GM19395 (cell line): ENCODE measurements around the gene TKFC.
"Not testable (repeated sequence)": the region's sequence is repeated elsewhere in the genome, so short reads cannot be mapped to it uniquely, and the experiment has no call there.

Experiments used
- ATAC-seq: cut with Tn5 transposase; IDR thresholded peaks from one replicate; pipeline ENCODE4 v1.9.1; 2021; ENCODE audit warnings: mild to moderate bottlenecking, moderate library complexity; ENCODE audit not compliant: unreplicated experiment

Gene TKFC

DNA sequence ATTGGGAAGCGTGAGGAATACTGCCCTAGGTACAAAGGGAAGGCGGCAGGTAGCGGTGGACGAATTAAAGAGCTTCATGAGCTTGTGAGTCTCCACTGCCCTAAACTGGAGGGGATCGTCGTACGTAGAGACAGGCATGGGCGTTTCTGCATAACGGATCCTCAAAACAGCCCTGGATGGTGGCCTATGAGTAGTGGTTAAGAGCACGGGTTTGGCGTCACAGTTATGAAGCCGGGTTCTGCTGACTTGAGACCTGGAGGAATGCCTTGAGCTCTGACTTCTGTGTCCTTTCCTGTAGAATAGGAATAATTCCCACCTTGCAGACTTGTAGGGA, 29.5 kb downstream of the TKFC start:
- peak; percentile 5 for ATAC-seq

- ATAC-seq, result no peak
These were observed 31.1 kb downstream of the TKFC start for GRCh38 chr11:61364012-61364675.

GRCh38 chr11:61367406-61367805, 34.4 kb downstream of the TKFC start:
- no peak for ATAC-seq

GRCh38 chr11:61368646-61369045, 35.6 kb downstream of the TKFC start:
- no peak for ATAC-seq

- no peak for ATAC-seq
These were observed 36.6 kb downstream of the TKFC start for GRCh38 chr11:61369372-61370348.

DNA sequence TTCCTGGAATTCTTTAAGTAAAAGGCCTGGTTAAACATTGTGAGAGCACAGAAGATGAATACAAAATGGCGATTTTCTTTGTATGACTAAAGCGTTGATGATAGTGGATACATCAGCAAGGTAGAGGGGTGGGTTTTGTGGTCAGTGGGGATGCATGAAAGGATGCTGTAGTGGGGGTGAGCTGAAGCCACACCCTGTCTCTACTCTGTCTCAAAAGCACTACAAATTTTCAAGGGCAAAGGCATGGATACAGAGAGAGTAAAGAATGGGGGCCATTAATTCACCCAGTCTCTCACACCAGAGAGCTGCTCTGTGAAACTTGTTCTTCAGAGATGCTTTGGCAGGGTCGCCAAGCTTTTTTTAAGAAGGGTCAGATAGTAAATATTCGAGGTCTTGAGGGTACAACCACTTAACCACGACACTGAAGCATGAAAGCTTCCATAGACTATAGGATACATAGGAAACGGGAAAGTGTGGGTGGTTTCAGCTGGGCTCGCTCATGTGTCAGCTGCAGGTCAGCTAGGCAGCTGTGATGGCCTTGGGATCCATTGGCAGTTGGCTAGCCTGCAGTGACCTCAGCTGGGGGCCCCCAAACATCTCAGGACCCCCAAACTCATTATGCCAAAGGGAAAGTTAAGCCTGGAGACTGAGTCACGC, 37.4 kb downstream of the TKFC start:
- ATAC-seq, result no peak

DNA sequence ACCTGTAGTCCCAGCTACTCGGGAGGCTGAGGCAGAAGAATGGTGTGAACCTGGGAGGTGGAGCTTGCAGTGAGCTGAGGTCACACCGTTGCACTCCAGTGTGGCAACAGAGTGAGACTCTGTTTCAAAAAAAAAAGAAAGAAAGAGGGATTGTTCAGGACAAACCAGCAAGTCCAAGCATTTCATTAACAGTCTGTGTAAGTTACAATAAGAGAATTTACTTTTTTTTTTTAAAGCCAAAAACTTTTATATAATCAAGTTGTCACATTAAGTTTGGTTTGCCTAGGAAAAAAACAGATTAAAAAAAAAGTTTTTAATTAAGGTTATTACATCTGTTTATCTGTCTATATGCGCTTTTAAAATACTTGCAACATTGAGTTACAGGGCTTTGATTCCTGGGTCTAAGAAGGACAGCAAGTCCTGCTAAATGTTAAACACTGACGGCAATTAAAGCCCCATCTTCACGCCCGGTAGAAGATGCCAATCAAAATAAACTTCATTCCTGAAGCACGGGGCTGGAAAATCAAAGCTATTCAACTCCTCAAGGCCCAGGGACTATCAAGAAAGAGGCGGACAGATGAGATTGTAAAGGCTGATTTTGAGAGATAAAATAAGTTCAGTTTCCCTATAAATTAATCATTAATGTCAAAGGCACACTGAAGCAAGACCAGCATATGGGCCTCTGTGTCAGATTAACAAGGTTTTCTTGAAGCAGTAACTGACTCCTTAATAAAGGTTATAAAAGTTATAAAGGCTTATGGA, 39.8 kb downstream of the TKFC start:
- ATAC-seq, result no peak

DNA sequence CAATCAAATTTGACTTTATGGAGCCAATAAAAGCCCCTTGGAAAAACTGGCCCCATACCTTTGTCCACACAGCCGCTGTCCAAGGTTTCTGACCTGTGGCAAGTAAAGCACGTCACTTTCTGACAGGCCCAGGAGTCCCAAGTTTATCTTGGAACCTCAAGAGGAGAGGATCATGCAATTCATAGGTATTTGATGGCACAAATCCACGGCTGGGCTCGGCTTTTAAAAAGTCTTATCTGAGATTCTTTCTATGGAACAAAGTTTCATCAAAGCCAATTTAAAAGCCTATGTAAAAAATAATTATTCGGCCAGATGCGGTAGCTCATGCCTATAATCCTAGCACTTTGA, 42.7 kb downstream of the TKFC start:
- ATAC-seq, result no peak

GRCh38 chr11:61377461-61378160, 44.6 kb downstream of the TKFC start:
- no peak for ATAC-seq

DNA sequence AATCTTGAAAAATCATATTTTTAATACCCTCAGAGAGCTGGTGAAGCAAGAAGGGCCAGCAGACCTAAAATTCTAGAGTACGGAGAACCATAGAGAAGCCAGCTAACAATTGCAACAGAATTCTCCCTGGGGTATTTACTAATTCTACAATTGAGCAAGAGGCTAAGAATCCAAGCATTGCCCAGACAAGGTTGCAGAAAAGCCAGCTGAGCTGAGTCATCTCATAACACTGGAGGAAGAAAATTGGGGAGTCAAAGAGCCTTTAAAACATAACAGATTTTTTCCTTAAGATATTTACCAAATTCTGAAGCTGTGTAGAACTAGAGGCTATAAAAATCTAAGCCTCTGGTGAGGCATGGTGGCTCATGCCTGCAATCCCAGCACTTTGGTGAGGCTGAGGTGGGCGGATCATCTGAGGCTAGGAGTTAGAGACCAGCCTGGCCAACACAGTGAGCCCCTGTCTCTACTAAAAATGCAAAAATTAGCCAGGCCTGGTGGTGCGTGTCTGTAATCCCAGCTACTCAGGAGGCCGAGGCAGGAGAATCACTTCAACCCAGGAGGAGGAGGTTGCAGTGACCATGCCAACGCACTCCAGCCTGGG, 45.8 kb downstream of the TKFC start:
- ATAC-seq, result no peak

DNA sequence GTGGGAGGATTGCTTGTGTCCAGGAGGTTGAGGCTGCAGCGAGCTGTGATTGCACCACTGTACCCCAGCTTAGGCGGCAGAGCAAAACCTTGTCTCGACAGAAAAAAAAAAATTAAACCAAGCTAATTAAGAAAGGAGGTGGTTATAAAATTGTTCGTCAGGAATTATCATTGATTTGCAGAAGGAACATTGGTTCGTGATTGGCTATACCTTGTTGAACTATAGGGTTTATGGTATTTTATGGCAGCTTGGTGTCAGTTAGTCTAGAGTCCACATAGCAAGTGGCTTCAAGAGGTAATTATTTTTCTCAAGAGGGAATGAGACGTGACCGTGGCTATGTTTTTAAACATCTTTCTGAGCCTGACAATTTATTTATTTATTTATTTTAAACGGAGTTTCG, 47.9 kb downstream of the TKFC start:
- no peak for ATAC-seq

DNA sequence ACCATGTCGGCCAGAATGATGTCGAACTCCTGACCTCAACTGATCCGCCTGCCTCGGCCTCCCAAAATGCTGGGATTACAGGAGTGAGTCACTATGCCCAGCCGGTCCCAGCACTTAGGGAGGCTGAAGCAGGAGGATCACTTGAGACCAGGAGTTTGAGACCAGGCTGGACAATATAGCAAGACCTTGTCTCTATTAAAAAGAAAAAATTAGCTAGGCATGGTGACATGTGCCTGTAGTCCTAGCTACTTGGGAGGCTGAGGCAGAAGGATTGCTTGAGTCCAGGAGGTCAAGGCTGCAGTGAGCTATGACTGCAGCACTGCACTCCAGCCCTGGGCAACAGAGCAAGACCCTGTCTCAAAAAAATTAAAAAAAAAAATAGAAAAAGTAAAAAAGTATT, 50.8 kb downstream of the TKFC start:
- not testable (repeated sequence) for ATAC-seq

DNA sequence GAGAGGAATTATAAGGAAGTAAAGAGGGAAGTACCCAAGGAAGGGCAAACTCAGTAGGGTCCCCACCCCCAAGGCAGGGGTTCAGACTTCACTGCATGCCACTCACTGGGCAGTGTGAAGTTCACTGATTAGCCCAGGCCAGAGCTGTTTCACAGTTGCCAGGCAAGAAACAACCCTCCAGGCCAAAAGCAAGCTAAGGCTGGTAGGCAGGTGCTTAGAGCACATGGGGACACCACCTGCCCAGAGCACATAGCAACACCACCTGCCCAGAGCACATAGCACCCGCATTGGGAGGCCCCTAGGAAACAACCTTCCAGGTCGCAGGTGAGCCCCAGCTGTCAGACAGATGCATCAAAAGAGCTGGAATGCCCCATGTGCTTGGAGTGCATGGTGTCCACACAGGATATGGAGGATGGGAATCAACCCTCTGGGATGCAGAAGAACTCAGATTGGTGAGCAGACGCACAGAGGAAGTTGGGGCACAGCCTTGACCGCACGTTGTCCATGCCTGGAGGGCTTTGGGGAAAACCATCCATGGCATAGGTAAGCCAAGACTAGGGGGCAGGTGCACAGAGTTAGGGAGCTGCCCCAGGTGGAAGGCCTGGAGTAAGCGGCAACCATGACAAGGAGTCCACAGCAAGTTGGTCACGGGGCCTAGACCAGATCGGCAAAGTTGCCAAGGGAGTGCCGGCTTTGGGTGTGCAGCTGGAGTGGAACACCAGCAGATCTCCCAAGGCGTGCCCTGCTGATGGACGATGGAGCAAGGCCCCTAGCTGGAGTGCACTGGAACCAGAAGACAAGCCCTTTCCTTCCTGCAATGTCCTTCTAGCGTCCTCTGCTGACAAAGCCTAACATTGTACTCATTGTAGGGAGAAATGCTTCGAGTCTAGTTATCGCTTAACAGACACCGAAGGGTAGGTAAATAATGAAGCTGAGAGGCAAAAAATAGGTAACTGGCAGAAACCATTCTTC, 51.5 kb downstream of the TKFC start:
- ATAC-seq, result no peak

DNA sequence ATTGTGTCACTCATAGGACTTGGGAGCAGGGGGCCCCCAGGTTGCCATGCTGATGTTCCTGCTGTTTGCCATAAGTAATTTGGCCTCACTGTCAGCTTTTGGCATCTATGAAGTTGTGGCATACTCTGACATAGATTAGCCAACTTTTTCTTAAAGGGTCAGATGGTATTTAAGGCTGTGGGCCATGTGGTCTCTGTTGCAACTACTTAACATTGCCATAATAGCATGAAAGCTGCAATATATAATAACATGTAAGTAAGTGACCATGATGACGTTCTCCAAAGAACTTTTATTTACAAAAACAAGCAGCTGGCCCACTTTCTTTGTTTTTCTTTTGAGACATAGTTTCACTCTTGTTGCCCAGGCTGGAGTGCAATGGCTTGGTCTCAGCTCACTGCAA, 57.1 kb downstream of the TKFC start:
- ATAC-seq, result no peak

DNA sequence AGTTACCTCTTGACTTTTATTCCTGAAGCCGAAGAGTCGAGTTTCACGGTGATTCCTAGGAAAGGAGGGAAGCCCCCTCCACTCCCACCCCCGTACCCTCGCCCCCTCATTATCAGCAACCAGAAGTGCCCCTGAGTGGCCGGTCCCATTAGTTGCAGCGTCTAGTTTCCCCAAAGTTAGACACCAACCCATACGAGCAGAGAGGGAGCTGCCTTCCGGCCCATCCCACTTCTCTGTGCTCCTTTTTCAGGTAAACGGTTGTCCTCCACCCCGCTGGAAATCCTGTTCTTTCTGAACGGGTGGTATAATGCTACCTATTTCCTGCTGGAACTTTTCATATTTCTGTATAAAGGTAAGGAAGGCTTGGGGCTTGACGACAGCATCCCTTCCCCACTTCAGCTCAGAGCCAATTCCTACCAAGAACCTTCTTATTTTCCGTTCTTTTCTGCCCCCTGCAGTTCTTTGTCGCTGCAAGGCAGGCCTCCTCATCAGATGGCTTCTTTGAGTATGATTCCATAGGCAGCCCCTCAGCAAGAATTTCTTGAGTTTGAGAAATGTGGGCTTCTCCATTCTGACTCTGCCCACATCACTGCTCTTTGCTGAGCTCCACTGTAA, 60.1 kb downstream of the TKFC start:
- peak; percentile 38 for ATAC-seq
